HG03575 (cell line): ENCODE measurements around the gene KIF17.
"Not testable (repeated sequence)": the region's sequence is repeated elsewhere in the genome, so short reads cannot be mapped to it uniquely, and the experiment has no call there.

Experiments
- ATAC-seq: cut with Tn5 transposase; IDR thresholded peaks from one replicate; pipeline ENCODE4 v1.9.1; 2021; ENCODE audit not compliant: unreplicated experiment, insufficient number of reproducible peaks, low FRiP score; ENCODE audit errors: extremely low read depth

Gene KIF17

GRCh38 chr1:20696397-20697333 lies 21.1 kb downstream of the KIF17 start:
- ATAC-seq = no peak

GRCh38 chr1:20695515-20695914 lies 22.3 kb downstream of the KIF17 start:
- ATAC-seq = no peak

GRCh38 chr1:20693623-20694022 lies 24.2 kb downstream of the KIF17 start:
- ATAC-seq = no peak

GRCh38 chr1:20691872-20692271 lies 25.9 kb downstream of the KIF17 start:
- ATAC-seq = no peak

GRCh38 chr1:20689645-20690056 lies 28.2 kb downstream of the KIF17 start:
- ATAC-seq = no peak

DNA sequence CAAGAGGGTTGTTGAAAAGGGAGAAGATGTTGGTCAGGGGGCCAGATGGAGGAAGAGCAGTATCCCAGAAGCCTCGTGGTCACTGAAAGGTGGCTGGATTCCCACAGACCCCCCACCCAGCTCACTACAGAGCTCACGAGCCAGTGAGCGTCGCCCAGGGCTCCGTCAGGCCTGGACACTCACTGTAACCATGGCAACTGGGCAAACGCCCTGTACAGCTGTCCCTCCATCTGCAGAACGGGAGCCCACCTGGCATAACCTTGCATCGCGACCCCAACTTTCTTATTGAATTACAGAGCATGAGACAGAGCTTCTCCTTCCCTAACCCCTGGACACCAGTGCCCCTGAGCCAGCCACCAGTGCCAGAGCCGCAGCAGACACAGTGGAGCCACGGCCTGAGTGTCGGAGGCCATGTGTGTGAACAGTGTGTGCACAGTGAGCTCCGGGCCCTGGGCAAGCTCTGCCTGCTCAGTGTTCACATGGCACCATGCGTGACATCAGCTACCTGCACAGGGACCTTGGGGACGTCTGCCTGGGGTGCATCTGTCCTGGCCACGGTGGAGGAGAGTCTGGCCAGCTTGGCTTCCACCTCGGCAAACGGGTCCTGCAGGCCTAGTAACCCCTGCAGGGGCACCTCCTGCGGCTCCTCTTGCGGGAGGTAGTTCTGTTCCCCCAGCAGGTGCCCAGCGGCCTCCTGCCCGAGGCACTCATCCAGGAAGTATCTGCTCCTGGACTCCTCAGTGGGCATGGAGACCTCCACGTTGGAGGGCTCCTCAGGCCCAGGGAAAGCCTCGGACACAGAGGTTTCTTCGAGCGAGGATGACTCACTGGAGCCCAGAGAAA lies 30.7 kb downstream of the KIF17 start:
- no peak for ATAC-seq

DNA sequence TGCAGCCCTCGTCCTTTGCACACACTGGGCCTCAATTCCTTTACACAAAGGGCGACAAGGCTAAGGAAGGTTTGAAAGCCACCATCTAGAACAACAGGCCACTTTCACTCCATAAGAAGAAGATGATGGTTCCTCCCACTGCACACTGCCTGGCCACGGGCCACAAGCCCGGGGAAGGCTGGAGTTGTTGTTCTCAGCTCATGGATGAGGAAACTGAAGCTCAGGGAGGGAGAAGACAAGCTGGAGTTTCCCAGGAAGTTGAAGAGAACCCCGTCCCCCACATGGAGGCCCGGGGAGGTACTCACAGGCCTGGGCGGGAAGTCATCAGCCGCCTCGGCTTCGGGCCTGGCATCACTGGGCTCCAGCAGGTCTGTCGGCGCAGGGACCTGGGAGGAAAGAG lies 32.1 kb downstream of the KIF17 start:
- no peak for ATAC-seq

GRCh38 chr1:20685099-20685662 lies 32.6 kb downstream of the KIF17 start:
- no peak for ATAC-seq

DNA sequence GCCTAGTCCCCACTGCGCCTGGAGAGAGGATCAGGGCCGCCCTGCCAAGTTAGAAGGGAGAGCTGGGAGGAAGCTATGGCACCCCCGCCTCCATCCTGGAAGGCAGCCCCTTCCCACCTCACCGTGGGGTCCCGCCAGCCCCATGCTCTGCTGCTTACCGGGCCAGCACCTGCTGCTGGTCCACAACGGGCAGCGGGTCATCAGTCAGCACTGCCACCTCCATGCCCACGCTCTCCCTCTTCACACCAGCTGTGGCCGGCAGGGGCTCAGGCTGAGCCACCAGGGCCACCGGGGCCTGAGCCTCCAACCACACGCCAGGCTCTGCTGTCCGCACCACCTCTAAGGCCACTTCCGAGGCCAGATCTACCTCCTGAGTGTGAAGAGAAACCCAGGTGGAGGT lies 33.2 kb downstream of the KIF17 start:
- ATAC-seq = no peak

- ATAC-seq = no peak
Observed at GRCh38 chr1:20684050-20684620, 33.7 kb downstream of the KIF17 start.

- ATAC-seq = no peak
Observed at GRCh38 chr1:20683614-20684013, 34.2 kb downstream of the KIF17 start.

DNA sequence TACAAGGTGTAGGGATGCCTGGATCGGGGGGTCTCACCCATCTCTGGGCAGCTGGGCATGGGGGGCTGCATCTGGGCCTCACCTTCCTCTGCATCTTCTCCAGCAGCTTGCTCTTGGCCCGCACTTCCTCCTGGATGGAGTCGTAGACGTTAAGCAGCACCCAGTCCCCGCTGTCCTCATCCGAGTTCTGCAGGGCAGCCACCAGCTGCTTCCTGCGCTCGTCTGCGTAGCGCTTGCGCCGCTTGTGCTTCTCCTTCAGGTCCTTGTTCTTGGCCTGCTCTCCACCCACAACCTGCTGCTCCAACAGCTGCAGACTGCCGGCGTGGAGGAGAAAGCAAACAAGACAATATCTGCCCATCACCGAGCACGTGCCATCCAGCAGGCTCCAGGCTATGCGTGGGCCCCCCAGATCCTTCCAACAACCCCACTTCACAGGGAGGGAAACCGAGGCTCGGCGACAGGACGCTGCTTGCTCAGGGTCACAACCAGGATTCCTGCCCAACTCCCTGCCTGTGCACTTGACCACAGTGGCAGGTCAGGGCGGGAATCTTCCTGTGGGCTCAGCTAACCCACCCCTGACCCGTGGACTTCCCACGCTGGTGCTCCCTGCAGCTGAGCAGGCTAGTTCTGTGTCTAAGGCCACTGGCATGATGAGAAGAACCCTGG lies 35.1 kb downstream of the KIF17 start:
- no peak for ATAC-seq

DNA sequence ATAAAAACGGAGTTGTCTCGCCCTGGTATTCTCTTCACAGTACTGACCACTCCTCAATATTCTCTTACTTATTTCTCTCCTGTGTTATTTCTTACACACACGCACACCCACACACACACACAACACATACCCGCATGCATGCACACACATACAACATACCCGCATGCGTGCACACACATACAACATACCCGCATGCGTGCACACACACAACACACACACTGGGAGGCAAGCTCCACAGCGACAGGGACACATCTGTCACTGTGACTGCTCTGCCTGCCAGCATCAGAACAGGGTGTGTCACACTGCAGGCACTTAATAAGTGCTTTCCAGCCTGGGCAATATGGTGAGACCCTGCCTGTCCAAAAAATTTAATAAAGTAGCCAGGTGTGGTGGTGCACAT lies 35.8 kb downstream of the KIF17 start:
- no peak for ATAC-seq

- no peak for ATAC-seq
Observed at GRCh38 chr1:20680269-20680668, 37.5 kb downstream of the KIF17 start.

DNA sequence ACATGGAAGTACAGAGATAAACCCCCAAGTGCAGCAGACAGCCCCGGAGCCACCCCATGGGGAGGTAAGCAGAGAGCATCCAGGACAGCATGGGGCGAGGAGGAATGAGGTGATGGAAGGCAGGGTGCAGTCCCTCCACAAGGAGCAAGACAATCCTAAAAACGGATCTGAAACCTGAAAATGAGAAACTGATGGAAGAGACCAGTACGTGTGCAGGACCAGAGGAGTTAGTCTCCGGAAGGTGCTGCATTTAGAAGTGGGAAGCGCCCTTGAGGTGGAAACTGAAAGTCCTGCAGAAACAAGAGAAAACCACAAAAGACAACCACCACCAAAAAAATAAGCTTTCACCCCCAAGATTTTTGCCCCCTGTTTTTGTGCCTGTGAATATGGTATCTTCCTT lies 39.2 kb downstream of the KIF17 start:
- ATAC-seq = no peak

DNA sequence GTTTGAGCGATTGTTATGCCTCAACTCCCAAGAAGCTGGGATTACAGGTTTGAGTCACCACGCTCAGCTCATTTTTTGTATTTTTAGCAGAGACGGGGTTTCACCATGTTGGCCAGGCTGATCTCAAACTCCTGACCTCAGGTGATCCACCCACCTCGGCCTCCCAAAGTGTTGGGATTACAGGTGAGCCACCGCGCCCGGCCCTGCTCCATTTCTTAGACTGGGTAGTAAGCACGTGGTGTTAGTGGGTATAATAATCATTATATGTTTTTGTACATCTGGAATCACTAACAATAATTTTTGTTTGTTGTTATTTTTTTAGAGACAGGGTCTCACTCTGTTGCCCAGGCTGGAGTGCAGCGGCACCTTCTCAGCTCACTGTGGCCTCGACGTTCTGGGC lies 44.2 kb downstream of the KIF17 start:
- ATAC-seq = not testable (repeated sequence)

DNA sequence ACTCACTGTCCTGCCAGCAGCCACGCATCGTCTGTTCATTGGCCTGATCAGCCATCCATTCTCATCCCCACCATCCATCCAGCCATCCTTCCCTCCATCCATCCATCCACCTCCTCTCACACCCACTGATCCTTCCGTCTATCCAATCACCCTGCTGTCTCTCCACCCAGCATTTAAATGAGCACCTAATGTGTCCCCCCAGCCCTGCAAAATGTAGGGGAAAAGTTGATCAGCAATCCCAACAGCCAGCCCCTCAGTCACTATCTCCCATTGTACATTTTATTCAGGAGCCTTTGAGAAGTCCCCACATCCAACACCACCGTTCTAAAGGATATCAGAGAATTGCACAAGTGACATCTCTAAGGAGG lies 45.6 kb downstream of the KIF17 start:
- no peak for ATAC-seq

DNA sequence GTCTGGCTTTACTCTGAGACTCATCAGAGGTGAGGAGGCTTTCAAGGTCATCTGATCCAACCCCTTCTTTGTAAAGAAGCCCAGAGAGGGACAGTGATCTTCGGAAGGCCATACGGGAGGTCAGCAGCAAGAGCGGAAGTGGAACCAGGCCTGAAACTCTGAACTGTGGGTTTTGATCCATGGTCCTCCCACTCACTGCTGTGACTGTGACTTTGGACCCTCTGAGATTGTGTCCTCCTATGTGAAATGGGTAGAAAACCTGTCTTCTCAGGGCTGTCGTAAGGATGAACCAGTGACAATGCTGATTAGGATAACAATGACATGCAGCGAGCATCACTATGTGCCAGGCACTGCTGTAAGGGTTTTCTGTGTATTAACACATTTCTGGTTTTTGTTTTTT lies 46.9 kb downstream of the KIF17 start:
- ATAC-seq = no peak

GRCh38 chr1:20668581-20668980 lies 49.2 kb downstream of the KIF17 start:
- ATAC-seq = no peak
